GM21526 (cell line): ENCODE data around the gene MNT.

Experiments
- ATAC-seq: cut with Tn5 transposase; IDR thresholded peaks from one replicate; pipeline ENCODE4 v1.9.1; 2021; ENCODE audit warnings: moderate library complexity; ENCODE audit not compliant: unreplicated experiment, low FRiP score

MNT gene

DNA sequence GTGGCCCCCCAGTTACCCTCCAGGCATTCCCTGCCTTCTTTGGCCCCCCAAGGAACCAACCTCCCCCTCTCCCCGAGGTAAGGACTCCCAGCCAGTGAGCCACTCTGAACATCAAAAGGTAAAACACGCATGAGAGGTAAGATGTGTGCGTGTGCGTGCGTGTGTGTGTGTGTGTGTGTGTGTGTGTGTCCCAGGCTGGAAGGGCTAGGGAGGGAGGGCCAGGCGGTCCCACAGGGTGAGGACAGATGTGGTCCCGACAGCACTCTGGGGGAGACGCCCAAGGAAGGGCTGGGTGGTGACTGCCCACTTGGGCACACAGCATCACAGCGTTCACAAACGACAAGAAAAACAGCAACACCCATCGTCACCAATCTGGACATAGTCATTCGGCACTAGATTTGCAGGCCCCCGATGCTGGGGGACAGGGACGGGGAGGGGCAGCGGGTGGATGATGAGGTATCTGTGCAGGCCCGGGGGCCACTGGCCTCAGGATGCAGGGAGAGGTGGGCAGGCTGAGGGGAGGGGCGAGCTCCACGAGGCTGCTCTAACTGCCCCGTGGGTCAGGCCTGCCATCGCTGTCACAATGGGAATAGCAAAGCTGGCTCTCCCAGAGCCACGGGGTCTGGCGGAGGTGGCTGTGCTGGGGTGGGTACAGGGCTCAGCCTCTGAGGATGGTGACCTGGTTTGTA lies 16.3 kb downstream of the MNT start:
- no peak for ATAC-seq

DNA sequence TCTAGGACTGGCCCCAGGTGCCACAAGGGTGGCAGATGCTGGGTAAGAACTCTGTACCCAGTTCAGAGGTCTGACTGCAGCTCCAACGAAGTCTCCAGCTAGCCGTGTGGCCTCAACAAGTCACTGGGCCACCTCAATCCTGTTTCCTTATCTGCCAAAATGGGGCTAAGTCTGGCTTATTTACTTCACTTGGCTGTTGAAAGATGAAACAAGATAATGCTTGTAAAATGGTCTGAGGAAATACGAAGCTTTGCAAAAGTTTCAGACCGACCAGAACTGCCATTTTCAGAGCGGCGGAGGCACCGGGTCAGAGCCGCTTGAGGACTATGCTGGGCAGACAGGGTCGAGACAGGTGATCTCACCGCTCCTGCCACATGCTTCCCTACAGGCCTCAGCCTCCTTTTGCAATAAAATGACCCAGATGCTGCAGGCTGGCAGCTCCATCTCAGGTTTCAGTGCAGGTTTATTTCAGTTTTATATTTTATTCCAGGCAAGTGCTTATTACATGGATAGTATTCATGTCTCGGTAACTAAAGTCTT lies 17.2 kb downstream of the MNT start:
- no peak for ATAC-seq

DNA sequence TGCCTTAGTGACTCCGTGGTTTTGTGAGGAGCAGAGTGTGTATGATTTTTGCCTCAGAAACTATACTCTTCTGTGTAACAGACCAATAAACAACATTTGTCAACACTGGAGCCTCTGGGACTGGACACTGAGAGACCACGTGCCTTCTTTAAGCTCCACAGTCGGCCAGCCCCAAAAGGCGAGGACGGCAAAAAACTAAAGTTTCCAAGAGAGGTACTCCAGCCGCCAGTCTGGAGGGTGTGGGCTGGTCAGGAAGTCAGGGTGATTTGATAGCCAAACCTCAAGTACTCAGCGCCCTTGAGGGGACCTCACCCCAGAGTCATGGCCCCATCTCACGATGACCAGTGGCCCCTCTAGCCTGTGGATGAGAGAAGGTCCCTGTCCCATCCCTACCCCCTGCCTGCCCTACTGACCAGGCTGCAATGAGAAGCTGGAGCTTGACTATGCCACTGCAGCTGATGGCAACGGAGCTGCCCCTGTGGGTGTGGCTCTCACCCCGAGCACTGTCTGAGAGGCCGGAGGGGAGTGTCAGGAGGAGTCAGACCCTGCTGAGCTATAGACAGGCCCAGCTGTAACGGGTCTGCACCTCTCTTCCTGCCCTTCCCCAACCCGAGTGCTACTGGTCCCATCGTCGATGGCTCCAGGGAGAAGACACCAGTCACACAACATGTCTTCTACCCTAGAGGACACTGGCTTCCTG lies 19.8 kb downstream of the MNT start:
- ATAC-seq, result no peak

DNA sequence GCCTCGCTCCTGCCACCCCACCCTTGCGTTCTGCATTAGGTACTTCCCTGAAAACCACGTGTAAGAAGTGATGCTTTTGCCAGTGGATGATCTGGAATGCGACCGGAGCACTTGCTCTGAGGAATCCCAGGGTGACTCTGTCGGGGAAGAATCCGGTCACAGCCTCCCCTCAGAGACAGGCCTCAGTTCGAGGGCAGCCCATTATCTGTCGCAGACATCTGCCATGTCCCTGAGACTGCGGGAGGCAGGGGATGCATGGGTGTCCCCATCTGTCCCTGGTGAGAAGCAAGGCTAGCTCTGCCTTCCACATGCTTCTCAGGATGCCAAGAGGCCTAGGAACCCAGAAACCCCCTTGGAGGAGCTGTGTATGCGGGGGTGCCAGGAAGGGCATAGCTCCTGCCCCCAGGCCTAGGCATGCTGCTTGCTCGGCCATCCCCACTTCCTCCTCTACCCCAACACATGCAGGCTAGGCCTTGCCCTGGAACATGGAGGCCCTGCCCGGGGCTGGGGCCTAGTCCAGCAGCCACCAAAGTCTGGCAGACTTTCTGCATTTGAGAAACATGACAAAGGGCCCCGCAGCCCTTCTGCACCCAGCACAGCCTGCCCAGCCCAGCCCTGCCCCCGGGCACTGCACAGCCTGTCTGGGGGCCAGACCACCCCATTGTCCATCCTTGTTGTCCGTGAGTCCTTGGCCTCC lies 20.5 kb downstream of the MNT start:
- no peak for ATAC-seq

DNA sequence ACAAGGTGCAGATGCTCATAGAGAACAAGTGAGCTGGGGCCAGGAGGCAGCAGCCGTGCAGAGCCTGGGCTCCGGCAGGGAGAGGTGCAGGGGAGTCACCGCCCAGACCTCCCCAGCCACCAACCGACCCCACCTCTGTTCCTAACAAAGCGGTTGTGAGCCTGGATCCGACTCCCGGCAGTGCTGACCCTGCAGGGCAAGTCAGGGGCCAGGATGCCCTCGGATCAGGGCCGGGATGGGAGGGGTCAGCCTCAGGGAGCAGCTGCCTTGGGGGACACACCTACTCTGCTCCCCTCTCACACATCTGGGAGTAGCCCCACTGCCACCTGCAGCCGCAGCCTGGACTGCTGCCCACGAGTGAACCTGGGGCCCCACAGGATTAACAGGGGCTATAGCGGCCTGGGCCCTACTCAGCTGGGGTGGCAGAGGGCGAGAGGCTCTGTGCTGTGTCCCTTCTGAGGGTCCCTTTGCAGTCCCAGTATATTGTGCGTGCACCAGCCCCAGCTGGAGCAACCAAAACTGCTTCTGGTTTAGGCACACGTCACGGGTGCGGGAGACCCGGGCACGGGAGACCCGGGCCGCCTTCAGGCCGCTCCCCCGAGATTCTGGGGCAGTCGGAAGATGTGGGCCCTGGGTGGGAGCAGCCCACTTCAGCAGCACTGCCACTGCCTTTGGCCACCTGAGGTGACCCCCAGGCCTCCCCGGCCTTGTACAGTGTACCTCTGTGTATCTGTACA lies 21.2 kb downstream of the MNT start:
- no peak for ATAC-seq

DNA sequence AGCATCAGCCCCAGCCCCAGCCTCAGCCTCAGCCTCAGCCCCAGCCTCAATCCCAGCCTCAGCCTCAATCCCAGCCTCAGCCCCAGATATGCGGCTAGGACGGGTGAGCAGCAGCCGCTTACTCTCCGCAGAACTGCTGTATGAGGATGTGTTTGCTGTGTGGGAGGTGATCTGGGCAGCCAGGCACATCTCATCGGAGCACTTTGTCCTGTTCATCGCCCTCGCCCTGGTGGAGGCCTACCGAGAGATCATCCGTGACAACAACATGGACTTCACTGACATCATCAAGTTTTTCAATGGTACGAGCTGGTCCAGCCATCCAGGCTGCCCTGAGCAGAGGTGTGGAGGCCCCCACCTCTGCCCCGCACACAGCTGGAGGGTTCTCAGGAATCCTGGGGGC lies 22.0 kb downstream of the MNT start:
- ATAC-seq, result no peak

DNA sequence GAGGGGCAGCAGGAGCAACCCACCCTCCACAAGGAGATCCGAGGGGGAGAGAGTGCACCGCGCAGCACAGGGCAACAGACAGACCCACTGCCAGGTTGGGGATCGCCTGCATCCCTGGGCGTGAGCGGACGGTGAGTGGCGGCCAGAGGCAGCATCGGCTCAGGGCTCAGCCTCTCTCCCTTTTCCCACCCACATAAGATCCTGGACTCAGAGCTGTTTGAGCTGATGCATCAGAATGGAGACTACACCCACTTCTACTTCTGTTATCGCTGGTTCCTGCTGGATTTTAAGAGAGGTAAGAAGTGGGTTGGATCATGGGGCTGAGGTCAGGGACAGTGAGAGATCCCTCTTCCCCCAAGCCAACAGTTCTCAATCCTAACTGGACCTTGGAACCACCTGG lies 23.2 kb downstream of the MNT start:
- no peak for ATAC-seq

DNA sequence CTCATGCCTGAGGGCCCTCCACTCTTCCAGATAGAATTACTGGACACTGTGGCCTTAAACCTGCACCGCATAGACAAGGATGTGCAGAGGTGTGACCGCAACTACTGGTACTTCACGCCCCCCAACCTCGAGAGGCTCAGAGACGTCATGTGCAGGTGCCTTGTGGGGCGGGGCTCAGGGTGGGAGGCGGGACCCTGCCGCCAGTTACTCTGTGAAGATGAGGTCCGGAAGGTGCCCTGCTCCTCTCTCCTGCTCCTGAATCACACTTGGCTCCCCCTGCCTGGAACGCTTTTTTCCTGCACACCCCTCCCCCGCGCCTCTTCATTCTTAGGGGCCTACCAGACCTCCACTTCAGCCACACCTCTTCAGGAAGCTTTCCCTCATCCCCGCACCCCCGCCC lies 24.8 kb downstream of the MNT start:
- ATAC-seq, result no peak

DNA sequence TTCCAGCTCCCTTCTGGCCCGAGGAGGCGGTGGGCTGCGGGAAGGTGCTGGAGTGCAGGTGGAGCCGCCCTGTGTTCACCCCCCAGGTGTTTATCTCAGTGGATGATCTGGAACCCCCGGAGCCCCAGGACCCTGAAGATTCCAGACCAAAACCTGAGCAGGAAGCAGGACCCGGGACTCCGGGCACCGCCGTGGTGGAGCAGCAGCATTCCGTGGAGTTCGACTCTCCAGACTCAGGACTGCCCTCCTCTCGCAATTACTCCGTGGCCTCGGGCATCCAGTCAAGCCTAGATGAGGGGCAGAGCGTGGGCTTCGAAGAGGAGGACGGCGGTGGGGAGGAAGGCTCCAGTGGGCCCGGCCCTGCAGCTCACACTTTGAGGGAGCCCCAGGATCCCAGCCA lies 25.5 kb downstream of the MNT start:
- no peak for ATAC-seq

DNA sequence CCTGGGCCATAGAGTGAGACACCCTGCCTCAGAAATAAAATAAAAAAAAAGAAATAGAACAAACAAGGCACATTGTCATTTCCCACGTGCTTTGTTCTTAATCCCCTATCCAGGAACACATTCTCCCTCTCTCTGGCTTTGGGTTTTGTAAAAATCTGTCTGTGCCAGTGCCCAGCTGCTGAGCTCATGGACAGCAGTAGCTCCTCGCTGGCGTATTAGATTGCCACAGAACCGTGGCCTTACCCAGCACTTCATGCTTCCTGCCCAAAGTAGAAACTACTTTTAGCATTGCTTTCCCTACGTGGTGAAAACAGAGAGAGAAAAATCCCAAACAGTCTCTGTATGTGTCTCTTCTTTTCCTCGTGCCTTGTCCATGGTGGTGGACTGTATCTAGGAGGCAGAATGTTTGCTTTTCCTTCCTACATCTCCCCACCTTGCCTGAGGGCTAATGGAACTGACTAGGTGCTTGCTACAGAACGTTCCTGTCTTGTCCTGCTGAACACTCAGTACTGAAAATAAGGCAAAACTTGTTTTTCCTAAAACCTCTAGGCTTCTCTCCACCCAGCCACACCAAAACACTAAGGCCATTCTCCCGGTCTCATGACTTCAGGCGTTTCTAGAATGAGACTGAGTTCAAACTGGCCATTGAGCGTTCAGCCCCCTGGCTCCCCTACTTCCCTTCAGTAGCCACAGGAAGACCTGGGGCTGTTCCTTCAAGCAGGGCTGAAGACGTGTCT lies 26.1 kb downstream of the MNT start:
- ATAC-seq, result no peak

DNA sequence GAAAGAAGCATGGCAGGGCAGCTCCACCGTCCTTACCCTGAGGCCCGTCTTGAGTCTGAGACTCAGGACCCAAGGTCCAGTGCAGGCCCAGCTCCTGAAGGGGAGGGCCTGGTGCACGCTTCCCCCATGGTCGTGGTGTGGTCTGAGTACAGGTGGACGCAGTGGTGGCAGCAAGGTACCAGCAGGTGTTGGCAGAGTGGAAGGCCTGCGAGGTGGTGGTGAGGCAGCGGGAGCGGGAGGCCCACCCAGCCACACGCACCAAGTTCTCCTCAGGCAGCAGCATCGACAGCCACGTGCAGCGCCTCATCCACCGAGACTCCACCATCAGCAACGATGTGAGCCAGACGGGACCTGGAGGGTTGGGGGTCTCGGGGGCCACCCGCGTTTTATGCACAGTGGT lies 27.7 kb downstream of the MNT start:
- ATAC-seq, result no peak

DNA sequence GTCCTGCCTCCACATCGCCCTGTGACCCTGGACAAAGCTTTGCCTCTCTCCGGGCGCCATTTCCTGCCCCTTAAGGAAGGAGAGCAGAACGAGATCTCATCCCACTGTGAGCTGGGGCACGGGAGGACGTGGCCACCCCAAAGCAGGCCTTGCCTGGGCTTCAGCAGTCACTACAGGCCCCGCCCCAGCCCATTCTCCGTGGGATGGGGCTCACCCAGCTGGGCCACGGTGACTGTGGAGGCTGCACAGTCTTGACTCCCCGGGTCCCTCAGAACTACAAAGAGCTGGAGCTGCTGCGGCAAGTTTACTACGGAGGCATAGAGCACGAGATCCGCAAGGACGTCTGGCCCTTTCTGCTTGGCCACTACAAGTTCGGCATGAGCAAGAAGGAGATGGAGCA lies 28.2 kb downstream of the MNT start:
- ATAC-seq, result no peak

DNA sequence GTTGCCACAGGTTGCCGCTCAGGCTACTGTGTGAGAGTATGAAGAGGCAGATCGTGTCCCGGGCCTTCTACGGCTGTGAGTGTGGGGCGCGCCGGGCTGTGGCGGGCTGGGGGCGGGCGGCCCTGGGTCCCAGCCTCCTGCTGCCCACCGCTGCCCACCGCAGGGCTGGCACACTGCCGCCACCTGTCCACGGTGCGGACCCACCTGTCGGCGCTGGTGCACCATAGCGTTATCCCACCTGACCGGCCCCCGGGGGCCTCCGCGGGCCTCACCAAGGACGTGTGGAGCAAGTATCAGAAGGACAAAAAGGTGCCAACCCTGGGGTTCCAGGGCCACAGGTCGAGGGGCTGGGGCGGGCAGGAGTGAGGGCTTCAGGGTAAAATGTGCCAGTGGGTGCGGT lies 28.7 kb downstream of the MNT start:
- ATAC-seq, result no peak

DNA sequence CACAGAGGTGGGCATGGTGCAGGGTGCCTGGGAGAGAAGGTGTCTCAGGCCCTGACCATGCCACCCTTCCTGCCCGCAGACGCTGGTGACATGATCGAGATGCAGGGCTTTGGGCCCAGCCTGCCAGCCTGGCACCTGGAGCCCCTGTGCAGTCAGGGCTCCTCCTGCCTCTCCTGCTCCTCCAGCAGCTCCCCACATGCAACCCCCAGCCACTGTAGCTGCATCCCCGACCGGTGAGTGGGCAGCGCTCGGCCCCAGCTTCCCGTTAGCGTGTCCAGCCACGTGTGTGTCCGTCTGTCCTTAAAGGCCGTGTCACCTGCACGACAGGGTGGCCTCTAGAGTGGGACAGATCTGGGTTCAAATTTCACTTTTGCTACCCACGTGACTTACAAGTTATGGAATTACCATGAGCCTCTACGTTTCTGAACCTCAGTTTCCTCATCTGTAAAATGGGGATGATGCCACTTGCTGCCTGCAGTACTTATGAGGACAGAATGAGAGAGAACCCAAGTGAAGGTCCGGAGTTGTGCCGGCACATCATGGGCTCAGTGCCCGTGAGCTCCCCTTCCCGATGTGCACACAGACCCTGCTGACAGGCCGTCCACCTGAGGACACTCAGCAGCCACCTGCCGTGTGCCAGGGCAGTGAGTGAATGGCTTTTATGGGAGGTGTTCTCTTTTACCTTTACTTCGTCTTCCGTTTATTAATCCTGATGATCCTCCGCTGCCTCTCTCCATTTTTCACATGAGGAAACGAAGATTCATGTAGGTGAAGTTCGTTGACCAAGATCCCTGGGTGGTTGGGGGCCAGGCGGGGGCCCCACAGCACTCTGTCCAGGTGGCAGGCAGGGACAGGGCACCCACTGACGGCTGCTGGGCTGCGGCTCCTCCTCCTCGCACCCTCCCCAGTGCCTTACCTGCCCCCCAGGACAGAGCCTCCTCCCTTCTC lies 29.4 kb downstream of the MNT start:
- ATAC-seq, result no peak

DNA sequence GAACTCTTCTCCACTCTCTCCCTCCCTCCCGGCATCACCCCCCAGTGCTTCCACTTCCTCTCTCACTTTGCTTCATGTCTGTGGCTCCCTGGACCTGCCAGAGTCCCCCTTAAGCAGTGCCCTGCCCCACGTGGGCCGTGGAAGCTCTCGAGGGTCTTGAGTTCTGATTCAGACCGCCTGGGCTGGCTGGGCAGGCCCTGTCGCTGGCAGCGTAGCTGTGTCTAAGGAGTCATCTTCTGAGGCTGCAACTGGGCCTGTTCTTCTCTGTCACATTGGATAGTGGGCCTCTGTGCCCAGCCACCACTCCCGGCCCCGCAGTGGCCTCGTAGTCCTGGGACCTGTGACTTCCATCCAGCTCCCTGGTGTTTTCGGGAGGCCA lies 30.7 kb downstream of the MNT start:
- ATAC-seq, result no peak

DNA sequence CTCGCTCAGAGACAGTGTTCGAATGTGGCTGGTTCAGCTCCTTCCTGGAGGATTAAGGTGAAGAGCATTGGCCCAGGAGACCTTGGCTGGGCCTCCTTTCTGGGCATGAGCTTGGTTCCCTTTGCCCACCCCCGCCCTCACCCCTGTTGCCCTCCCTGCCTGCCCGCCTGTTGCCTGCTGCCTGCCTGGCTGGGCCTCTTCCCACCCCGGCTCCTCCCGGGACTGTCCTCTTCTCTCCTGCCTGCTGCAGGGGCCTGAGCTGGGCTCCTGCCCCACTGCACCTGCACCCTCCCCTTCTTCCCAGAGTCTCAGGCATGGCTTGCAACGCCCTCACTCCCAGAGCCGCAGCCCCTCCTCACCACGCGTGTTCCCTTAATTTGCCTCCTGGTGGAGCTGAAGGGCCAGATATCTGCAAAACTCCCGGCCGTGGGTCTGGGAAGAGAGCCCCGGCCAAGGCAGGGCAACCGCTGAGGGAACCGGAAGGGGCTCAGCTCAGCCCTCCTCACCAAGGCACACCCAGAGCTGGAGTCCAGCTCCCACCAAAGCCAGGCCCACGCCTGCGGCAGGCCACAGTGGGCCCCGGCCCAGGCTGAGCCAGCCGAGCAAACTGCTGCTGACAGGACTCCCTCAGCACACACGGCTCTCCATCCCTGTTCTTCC lies 31.2 kb downstream of the MNT start:
- ATAC-seq, result no peak

DNA sequence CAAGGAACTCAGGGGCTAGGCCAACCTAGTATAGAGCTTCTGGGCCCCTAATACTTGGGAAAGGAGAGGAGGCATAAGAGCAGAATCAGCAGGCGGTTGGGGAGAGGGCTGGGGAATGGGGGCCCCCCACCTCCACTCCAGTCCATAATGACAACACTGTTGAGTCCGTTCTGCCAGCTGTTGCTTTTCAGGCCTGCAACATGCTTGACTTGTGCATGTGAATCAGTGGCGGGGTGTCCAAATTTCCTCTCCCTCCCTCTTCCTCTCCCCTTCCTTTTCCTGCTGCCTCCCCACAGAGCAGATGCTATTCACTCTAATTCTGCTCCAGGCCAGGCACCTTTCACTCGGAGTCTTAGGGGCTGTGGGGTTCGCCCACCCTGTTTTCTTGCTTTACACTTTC lies 31.8 kb downstream of the MNT start:
- ATAC-seq, result no peak

DNA sequence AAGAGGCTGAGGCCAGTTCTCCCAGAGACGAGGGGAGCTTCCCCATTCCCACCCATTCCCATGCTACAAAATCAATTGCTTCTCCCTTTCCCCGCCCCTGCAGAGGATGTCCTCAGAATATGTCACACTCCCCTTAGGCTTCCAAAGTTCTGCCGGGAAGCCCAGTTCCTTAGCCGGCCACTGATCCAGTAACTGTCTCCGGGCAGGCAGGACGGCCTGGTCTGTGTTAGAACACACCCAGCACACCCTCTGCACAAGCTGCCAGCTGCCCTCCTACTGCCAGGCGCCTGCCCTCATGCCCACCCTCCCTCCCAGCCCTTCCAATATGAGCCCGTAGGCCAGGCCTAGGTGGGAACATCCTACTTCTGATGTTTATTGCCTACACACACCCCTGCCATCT lies 32.5 kb downstream of the MNT start:
- no peak for ATAC-seq
